Bronchial epithelial cell (primary cell): Measurements from ENCODE around the gene EVI2B. TPM values are rescaled to one million over a fixed set of nuclear protein-coding genes. Genes with fewer than 3 reads are reported as not detected.
"Not testable (repeated sequence)": the region's sequence is repeated elsewhere in the genome, so short reads cannot be mapped to it uniquely, and the experiment has no call there.

ENCODE experiments used
- DNase-seq: peaks from one replicate; pipeline ENCODE4 v3.0.0-alpha.2; 2010; ENCODE audit warnings: low read depth
- FAIRE-seq: peaks from 2 replicates; lab custom pipeline; 2011; peaks lifted over from hg19 to GRCh38; lab: Jason Lieb, UNC
- H3K27me3 ChIP-seq: 2 replicates; pipeline ENCODE4 v1.5.1; 2011; ENCODE audit warnings: low read length; ENCODE audit not compliant: control insufficient read depth, insufficient read depth
- H3K36me3 ChIP-seq: 2 replicates; pipeline ENCODE4 v1.5.1; 2011; ENCODE audit warnings: low read length; ENCODE audit not compliant: control insufficient read depth, insufficient read depth
- H3K4me3 ChIP-seq: 2 replicates; pipeline ENCODE4 v1.5.1; 2011; ENCODE audit warnings: mild to moderate bottlenecking, low read depth, low read length, control low read depth
- total RNA-seq: library from RNA; depleted of rRNA; stranded (reverse); fragments of >200 nt; gene quantifications from 2 replicates; pipeline ENCODE4 v1.2.1, GENCODE V29; 2014
- TF ChIP-seq, protein P1 (sequence below): IDR thresholded peaks from 2 replicates; pipeline ENCODE4 v1.5.1; 2011; ENCODE audit warnings: mild to moderate bottlenecking, moderate library complexity, low read length, control low read depth, inconsistent platforms; ENCODE audit not compliant: insufficient read depth, severe bottlenecking

The EVI2B gene
- total RNA-seq, 1 donor from 2014 or later, result not detected

DNA sequence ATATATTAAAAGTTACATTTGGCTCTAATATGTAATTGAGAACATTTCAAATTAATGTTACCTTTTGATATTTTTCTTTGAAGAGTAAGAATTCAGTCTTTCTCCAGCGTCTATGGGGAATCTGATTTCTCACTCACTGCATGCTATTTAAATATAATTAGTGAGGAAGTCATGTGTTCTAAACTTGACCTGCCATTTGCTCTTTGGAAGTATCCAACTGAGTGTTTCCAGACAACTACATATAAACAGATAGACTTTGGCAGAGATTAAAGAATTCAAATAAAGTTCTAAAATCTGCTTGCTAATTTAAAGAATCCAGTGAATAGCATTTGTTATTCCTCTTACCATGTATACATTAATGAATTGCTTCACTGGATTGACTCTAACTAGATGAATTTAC is 40.3 kb downstream of the EVI2B start:
- FAIRE-seq (no peak), DNase-seq (no peak)
- TF ChIP-seq, protein P1, sequence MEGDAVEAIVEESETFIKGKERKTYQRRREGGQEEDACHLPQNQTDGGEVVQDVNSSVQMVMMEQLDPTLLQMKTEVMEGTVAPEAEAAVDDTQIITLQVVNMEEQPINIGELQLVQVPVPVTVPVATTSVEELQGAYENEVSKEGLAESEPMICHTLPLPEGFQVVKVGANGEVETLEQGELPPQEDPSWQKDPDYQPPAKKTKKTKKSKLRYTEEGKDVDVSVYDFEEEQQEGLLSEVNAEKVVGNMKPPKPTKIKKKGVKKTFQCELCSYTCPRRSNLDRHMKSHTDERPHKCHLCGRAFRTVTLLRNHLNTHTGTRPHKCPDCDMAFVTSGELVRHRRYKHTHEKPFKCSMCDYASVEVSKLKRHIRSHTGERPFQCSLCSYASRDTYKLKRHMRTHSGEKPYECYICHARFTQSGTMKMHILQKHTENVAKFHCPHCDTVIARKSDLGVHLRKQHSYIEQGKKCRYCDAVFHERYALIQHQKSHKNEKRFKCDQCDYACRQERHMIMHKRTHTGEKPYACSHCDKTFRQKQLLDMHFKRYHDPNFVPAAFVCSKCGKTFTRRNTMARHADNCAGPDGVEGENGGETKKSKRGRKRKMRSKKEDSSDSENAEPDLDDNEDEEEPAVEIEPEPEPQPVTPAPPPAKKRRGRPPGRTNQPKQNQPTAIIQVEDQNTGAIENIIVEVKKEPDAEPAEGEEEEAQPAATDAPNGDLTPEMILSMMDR, result no peak
- no peaks in the 10 kb centered on the region for H3K27me3 ChIP-seq
- no peak overlapping the region for H3K4me3 ChIP-seq
- H3K36me3 ChIP-seq, result no peaks in the 10 kb centered on the region

DNA sequence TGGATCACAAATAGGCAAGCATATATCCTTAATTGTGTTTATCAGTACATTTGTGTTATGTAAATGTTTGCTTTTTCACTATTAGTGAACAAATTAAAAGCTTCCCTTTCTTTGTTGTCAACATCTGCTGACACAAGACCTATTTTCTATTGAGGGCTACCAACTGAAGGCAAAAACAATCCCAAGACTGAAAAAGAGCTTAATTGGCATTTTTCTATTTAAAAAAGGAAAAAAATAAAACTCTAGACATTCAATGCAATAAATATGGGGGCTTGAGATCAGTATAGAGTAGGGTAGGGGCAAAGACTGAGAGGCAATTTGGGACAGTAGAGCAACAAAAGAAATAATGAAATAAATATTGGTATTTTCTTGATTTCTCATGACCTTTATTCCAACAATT is 41.1 kb downstream of the EVI2B start:
- FAIRE-seq (no peak), DNase-seq (no peak)
- H3K36me3 ChIP-seq, result no peaks in the 10 kb centered on the region
- TF ChIP-seq, protein P1, result no peak
- no peaks in the 10 kb centered on the region for H3K27me3 ChIP-seq
- H3K4me3 ChIP-seq, result no peak overlapping the region

DNA sequence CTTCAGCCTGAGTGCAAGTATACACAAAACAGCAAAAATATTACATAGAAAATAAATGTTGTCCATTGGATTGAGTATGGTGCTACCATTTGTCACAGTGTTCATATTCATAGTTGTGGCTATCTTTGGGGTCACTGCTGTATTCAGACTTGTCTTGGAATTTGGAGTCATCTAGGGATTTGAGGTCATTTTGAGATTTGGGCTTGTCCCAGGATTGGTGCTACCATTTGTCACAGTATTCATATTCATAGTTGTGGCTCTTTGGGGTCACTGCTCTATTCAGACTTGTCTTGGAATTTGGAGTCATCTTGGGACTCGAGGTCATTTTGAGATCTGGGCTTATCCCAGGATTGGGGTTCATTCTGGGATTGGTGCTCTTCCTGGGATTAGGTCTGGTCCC is 41.6 kb downstream of the EVI2B start:
- no peak for FAIRE-seq
- H3K27me3 ChIP-seq, result no peaks in the 10 kb centered on the region
- TF ChIP-seq, protein P1, result no peak

DNA sequence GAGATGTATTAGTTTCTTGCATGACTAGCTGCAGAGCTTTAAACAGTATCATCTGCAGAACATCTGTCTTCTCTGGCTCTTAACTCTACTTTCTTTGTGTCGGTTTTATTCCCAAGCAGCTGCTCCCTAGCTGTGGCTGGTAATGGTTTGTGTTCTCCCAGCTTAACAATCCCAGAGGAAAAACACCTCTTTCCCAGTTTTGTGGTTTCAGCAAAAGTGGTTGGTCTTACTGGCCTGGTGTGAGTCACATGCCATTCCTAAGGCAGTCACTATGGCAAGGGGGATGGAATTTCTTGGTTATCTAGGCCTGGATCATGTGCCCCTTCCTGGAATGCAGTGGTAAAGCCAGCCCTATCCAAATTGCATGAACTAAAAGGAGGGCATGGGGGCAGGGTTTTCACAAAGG is 44.3 kb downstream of the EVI2B start:
- TF ChIP-seq, protein P1, result no peak
- Histone ChIP-seq H3K36me3 (no peaks in the 10 kb centered on the region), H3K27me3 (no peaks in the 10 kb centered on the region), H3K4me3 (no peak overlapping the region)
- DNase-seq, result peak; percentile 87
- no peak for FAIRE-seq

More for the DNA sequence above, 41.6 kb downstream of the EVI2B start:
- DNase-seq, result no peak
- Histone ChIP-seq H3K4me3 (no peak overlapping the region), H3K36me3 (no peaks in the 10 kb centered on the region)

DNA sequence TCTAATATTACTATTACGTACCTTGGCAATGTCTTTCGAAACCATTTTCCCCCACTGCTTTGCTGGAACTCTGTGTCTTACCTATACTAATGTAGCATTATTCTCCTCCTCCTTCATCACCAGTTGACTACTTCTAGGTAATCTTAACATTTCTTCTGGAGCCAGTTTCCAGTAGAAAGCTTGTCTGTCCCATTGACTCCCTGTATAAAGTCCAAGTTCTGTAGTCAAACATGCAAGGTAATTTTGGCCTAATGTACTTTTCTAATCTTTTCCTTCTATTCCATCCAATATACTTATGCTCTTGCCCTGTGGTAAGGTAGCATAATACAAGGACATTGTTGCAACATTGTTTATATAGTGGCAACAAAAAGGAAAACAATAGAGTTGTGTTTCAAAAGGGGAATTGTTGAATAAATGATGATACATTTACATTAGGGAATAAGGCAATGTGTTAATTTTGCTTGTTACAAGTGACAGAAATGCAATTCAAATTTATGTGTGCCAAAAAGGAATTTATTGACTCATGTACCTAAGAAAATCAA is 44.7 kb downstream of the EVI2B start:
- H3K4me3 ChIP-seq, result no peak overlapping the region
- H3K36me3 ChIP-seq, result no peaks in the 10 kb centered on the region
- TF ChIP-seq, protein P1, result no peak
- H3K27me3 ChIP-seq, result no peaks in the 10 kb centered on the region
- DNase-seq (no peak), FAIRE-seq (no peak)

DNA sequence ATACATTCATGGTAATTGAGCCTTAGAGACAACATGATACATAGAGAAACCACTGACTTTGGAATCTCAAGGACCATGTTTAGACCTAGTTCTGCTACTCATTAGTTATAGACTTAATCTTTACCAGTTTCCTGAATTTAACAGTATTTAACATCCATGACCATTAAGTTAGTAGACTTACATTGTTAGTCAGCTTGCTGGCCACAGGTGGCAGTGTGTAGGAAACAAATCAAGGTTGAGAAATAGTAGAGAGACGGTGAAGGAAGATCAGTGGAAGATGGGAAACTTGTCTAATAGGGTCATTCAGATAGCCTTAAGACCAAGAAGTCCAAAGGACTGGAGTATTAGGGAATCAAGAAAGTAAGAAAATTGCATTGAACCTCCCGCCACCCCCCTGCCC is 47.8 kb downstream of the EVI2B start:
- FAIRE-seq (no peak), DNase-seq (peak; percentile 15)
- Histone ChIP-seq H3K36me3 (no peaks in the 10 kb centered on the region), H3K27me3 (no peaks in the 10 kb centered on the region), H3K4me3 (no peak overlapping the region)
- TF ChIP-seq, protein P1, result peak; percentile 20

DNA sequence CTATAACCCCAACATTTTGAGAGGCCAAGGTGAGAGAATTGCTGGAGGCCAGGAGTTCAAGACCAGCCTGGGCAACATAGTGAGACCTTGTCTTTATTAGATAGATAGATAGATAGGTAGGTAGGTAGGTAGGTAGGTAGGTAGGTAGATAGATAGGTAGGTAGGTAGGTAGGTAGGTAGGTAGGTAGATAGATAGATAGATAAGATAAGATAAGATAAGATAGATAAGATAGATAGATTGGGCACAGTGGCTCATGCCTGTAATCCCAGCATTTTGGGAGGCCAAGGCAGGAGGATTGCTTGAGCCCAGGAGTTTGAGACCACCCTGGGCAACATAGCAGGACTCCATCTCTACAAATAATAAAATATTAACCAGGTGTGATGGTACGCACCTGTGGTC is 50.9 kb downstream of the EVI2B start:
- H3K4me3 ChIP-seq, FAIRE-seq, H3K36me3 ChIP-seq, H3K27me3 ChIP-seq, DNase-seq: not testable (repeated sequence)
